Raji (cell line): ENCODE measurements around the gene ADAR.

Experiments
- POLR2A ChIP-seq: IDR thresholded peaks from 2 replicates; pipeline ENCODE4 v1.6.1; 2011; ENCODE audit warnings: low read depth, low read length, control low read depth; ENCODE audit not compliant: insufficient read depth

The ADAR gene

GRCh38 chr1:154607609-154608396, at the start of gene ADAR:
TSS of gene ADAR (minus strand) at chr1:154608186. CDS start at chr1:154608006, 180 bp downstream.
- peak; percentile 59 for TF ChIP-seq POLR2A

GRCh38 chr1:154657556-154657955, 49.6 kb upstream of the ADAR start:
- no peak for TF ChIP-seq POLR2A

GRCh38 chr1:154652893-154653292, 44.9 kb upstream of the ADAR start:
- TF ChIP-seq POLR2A = no peak

- no peak for TF ChIP-seq POLR2A
Measured at GRCh38 chr1:154641534-154641933, 33.5 kb upstream of the ADAR start.

- TF ChIP-seq POLR2A = no peak
Measured at GRCh38 chr1:154639876-154640275, 31.9 kb upstream of the ADAR start.

GRCh38 chr1:154635171-154635570, 27.2 kb upstream of the ADAR start:
- TF ChIP-seq POLR2A = no peak

GRCh38 chr1:154629675-154630073, 21.7 kb upstream of the ADAR start:
- TF ChIP-seq POLR2A = no peak

GRCh38 chr1:154629061-154629674, 21.2 kb upstream of the ADAR start:
- no peak for TF ChIP-seq POLR2A

- no peak for TF ChIP-seq POLR2A
Measured at GRCh38 chr1:154628121-154628405, 20.1 kb upstream of the ADAR start.

- TF ChIP-seq POLR2A = peak; percentile 63
Measured at GRCh38 chr1:154627257-154628120, 19.5 kb upstream of the ADAR start.

- TF ChIP-seq POLR2A = no peak
Measured at GRCh38 chr1:154626456-154627256, 18.7 kb upstream of the ADAR start.

GRCh38 chr1:154624746-154625643, 17.0 kb upstream of the ADAR start:
- TF ChIP-seq POLR2A = no peak

- no peak for TF ChIP-seq POLR2A
Measured at GRCh38 chr1:154623358-154623757, 15.4 kb upstream of the ADAR start.

- TF ChIP-seq POLR2A = no peak
Measured at GRCh38 chr1:154622503-154623039, 14.6 kb upstream of the ADAR start.
